Measurements from ENCODE around the gene ERRFI1. TPM values are rescaled to one million over a fixed set of nuclear protein-coding genes. Genes with fewer than 3 reads are reported as not detected.

Gene ERRFI1
- total RNA-seq, 1 donor from 2014 or later, result 175 TPM

GRCh38 chr1:8065369-8065768 is 39.3 kb upstream of the ERRFI1 start:
- no peak overlapping the region for H3K4me3 ChIP-seq (ENCODE audit: low read depth, low read length)
- FAIRE-seq (no peak), DNase-seq (ENCODE audit: low read depth) (no peak)

GRCh38 chr1:8063298-8064036 is 37.4 kb upstream of the ERRFI1 start:
- no peaks in the 10 kb centered on the region for H3K27me3 ChIP-seq (ENCODE audit: control insufficient read depth, insufficient read depth, low read length)

More at GRCh38 chr1:8065369-8065768, 39.3 kb upstream of the ERRFI1 start:
- TF ChIP-seq, protein P1, sequence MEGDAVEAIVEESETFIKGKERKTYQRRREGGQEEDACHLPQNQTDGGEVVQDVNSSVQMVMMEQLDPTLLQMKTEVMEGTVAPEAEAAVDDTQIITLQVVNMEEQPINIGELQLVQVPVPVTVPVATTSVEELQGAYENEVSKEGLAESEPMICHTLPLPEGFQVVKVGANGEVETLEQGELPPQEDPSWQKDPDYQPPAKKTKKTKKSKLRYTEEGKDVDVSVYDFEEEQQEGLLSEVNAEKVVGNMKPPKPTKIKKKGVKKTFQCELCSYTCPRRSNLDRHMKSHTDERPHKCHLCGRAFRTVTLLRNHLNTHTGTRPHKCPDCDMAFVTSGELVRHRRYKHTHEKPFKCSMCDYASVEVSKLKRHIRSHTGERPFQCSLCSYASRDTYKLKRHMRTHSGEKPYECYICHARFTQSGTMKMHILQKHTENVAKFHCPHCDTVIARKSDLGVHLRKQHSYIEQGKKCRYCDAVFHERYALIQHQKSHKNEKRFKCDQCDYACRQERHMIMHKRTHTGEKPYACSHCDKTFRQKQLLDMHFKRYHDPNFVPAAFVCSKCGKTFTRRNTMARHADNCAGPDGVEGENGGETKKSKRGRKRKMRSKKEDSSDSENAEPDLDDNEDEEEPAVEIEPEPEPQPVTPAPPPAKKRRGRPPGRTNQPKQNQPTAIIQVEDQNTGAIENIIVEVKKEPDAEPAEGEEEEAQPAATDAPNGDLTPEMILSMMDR (IDR thresholded peaks at IDR 0.05; ENCODE audit: insufficient read depth, low read length, severe bottlenecking), result no peak
- Histone ChIP-seq H3K36me3 (ENCODE audit: control insufficient read depth, insufficient read depth, low read length) (no peaks in the 10 kb centered on the region), H3K27me3 (ENCODE audit: control insufficient read depth, insufficient read depth, low read length) (no peaks in the 10 kb centered on the region)

GRCh38 chr1:8062861-8063260 is 36.8 kb upstream of the ERRFI1 start:
- TF ChIP-seq, protein P1 (IDR thresholded peaks at IDR 0.05; ENCODE audit: insufficient read depth, low read length, severe bottlenecking), result no peak
- Histone ChIP-seq H3K4me3 (ENCODE audit: low read depth, low read length) (no peak overlapping the region), H3K27me3 (ENCODE audit: control insufficient read depth, insufficient read depth, low read length) (no peaks in the 10 kb centered on the region), H3K36me3 (ENCODE audit: control insufficient read depth, insufficient read depth, low read length) (no peaks in the 10 kb centered on the region)
- FAIRE-seq (no peak), DNase-seq (ENCODE audit: low read depth) (no peak)

More at GRCh38 chr1:8063298-8064036, 37.4 kb upstream of the ERRFI1 start:
- FAIRE-seq (no peak), DNase-seq (ENCODE audit: low read depth) (no peak)
- TF ChIP-seq, protein P1 (IDR thresholded peaks at IDR 0.05; ENCODE audit: insufficient read depth, low read length, severe bottlenecking), result no peak
- Histone ChIP-seq H3K36me3 (ENCODE audit: control insufficient read depth, insufficient read depth, low read length) (no peaks in the 10 kb centered on the region), H3K4me3 (ENCODE audit: low read depth, low read length) (no peak overlapping the region)

DNA sequence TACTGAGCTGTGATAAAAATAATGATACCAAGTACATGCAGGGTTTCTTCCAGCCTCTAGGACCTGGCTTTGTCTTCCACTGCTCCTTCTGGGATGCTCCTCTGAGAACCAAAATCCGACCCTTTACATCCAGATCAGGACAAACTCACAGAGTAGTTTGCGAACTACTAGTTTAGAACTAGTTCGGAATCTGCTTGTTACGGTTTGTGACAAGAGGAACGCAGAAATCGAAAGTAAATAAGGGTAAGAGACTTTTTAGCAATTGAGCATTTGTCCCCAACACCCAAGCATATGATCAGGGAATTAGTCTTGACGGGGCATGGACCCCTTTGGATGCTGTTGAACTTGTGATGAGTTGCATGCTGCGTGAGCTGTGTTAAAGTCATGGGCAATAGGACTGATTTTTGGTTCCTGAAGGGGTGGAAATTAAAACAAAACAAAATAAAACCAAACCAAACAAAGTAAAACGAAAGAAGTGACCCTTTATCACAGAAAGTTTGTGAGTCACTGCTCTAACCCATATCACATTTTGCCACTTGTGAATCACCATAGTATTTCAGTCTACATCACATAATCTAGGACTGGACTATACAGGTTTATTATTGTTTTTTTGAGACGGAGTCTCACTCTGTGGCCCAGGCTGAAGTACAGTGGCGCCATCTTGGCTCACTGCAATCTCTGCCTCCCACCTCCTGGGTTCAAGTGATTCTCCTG is 35.7 kb upstream of the ERRFI1 start:
- DNase-seq (ENCODE audit: low read depth), result peak; percentile 88
- no peak for FAIRE-seq
- TF ChIP-seq, protein P1 (IDR thresholded peaks at IDR 0.05; ENCODE audit: insufficient read depth, low read length, severe bottlenecking), result no peak
- Histone ChIP-seq H3K27me3 (ENCODE audit: control insufficient read depth, insufficient read depth, low read length) (no peaks in the 10 kb centered on the region), H3K36me3 (ENCODE audit: control insufficient read depth, insufficient read depth, low read length) (no peaks in the 10 kb centered on the region), H3K4me3 (ENCODE audit: low read depth, low read length) (no peak overlapping the region)

DNA sequence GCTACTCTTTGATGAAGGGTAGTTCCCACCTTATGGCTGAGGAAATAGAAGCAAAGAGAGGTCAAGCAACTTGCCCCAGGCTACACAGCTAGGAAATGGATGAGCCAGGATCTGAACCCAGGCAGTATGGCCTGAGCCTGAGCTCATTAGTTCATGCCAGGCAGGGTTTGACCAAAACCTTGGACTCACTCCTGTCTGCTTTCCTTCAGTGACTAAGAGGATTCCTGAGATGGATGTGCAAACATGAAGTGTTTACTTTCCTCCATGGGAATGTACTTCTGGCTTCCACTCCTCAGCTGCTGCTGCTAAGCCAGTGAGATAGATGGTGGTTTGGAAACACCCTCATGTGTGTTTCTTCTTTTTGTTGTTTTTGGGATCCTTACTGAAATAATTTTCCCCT is 35.1 kb upstream of the ERRFI1 start:
- peak; percentile 98 for DNase-seq (ENCODE audit: low read depth)
- FAIRE-seq, result peak; percentile 77
- Histone ChIP-seq H3K4me3 (ENCODE audit: low read depth, low read length) (no peak overlapping the region), H3K27me3 (ENCODE audit: control insufficient read depth, insufficient read depth, low read length) (no peaks in the 10 kb centered on the region), H3K36me3 (ENCODE audit: control insufficient read depth, insufficient read depth, low read length) (no peaks in the 10 kb centered on the region)
- TF ChIP-seq, protein P1 (IDR thresholded peaks at IDR 0.05; ENCODE audit: insufficient read depth, low read length, severe bottlenecking), result no peak
